ENCODE measurements around the gene MYO5A. TPM values are rescaled to one million over a fixed set of nuclear protein-coding genes. Genes with fewer than 3 reads are reported as not detected.
A peak's percentile ranks its signal among the peaks of the same experiment; 100 is the strongest.

Gene MYO5A
- total and polyA plus RNA-seq, 2 donors (not counting 1 experiment from before 2014, with no cell fraction given): 12.2 to 44.4 TPM

DNA sequence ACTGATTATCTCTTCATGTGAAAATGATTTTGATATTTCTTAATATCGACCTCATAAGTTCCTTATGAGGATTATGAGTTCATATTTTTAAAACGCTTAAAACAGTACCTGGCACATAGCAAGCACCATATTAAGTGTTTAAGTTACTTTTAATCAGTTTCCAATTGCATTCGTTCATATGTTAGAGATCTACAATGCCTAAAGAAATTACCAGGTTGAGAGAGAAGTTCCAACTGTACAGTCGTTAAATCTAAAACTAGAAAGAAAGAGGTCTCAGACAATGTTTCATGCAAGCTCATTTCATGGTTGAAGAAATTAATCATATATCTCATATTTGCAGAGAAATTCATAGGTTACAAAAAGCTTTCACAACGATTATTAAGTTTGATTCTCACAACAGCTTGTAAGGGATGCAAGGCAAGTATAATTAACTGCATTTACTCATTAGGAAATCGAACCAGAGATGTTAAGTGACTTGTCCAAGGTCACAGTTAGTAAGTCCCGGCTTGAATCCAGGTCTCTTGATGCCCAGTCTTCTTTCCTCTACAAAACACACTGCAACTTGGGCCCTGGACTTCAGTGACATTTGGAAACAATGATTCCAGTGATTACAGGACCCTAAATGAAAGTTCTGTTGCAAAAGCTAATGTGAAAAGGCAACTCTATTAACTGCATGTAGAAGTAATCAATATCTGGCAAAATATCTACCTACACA, 1.3 kb downstream of the MYO5A start:
- H3K4me2 ChIP-seq (replicated peaks; ENCODE audit: low read depth, low read length, poor library complexity, severe bottlenecking): peak overlapping the region; percentile 95
- no peak for DNase-seq

More for the DNA sequence above, 1.3 kb downstream of the MYO5A start:
- POLR2A ChIA-PET: interaction anchor here (1.0 kb wide), 1 partner anchor 61 kb away, joined by 3 read pairs; no protein-coding TSS in a partner anchor
- H3K79me2 ChIP-seq (ENCODE audit: control insufficient read depth, insufficient read depth, low read length): peaks cover 73% of the 10 kb centered on the region
- Mint-ChIP-seq H3K9me3 (ENCODE audit: insufficient read depth) (no peaks in the 10 kb centered on the region), H3K27me3 (no peaks in the 10 kb centered on the region), H3K27ac (peak overlapping the region; percentile 97), H3K4me3 (peak overlapping the region; percentile 98), H3K4me1 (peaks cover 34% of the 10 kb centered on the region)
- H3K27me3 ChIP-seq (replicated peaks in 1 of 4; ENCODE audit: control extremely low read depth in 1 of 4, control insufficient read depth in 3 of 4, insufficient read depth in 4 of 4, low read length in 3 of 4): no peaks in the 10 kb centered on the region
- 93% methylated on average over 2 of the region's 7 CpGs for WGBS (ENCODE audit: insufficient coverage)
- H3K9ac ChIP-seq (ENCODE audit: low read length): peak overlapping the region; percentile 71
- intact Hi-C loops (cut with micrococcal nuclease): loop anchor here (5.0 kb wide), 2 partner anchors 45 to 155 kb away; no protein-coding TSS in a partner anchor
- no peaks in the 10 kb centered on the region for H3K36me3 ChIP-seq (replicated peaks in 1 of 2; ENCODE audit: control extremely low read depth in 1 of 2, control insufficient read depth in 1 of 2, extremely low read depth in 1 of 2, insufficient read depth in 2 of 2, low read length in 1 of 2)
- peaks cover 11 to 18% of the 10 kb centered on the region in 2 donors for H3K4me1 ChIP-seq (ENCODE audit: control insufficient read depth in 2 of 2, insufficient read depth in 2 of 2, low read length in 2 of 2)
- H2AFZ ChIP-seq (ENCODE audit: insufficient read depth, low read depth, low read length, poor library complexity, severe bottlenecking): no peak overlapping the region
- H3K27ac ChIP-seq (ENCODE audit: low read length in 2 of 2): no peak overlapping the region
- no peak for TF ChIP-seq EZH2 (IDR thresholded peaks at IDR 0.05; ENCODE audit: borderline replicate concordance, insufficient read depth, low read depth, low read length, poor library complexity, severe bottlenecking)
- TF ChIP-seq, protein P1, sequence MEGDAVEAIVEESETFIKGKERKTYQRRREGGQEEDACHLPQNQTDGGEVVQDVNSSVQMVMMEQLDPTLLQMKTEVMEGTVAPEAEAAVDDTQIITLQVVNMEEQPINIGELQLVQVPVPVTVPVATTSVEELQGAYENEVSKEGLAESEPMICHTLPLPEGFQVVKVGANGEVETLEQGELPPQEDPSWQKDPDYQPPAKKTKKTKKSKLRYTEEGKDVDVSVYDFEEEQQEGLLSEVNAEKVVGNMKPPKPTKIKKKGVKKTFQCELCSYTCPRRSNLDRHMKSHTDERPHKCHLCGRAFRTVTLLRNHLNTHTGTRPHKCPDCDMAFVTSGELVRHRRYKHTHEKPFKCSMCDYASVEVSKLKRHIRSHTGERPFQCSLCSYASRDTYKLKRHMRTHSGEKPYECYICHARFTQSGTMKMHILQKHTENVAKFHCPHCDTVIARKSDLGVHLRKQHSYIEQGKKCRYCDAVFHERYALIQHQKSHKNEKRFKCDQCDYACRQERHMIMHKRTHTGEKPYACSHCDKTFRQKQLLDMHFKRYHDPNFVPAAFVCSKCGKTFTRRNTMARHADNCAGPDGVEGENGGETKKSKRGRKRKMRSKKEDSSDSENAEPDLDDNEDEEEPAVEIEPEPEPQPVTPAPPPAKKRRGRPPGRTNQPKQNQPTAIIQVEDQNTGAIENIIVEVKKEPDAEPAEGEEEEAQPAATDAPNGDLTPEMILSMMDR (IDR thresholded peaks at IDR 0.05): no peak
- CTCF ChIA-PET: interaction anchor here (0.5 to 2.9 kb wide), 9 partner anchors 19 to 637 kb away, joined by 3 to 9 read pairs (median 4); no protein-coding TSS in a partner anchor
- H3K9me3 ChIP-seq (ENCODE audit: control extremely low read depth in 1 of 3, control insufficient read depth in 2 of 3, insufficient read depth in 1 of 3, low read length in 2 of 3): no peaks in the 10 kb centered on the region
- no peak for ATAC-seq (ENCODE audit: low read depth)
- peaks cover 18% of the 10 kb centered on the region for H4K20me1 ChIP-seq (ENCODE audit: control insufficient read depth, insufficient read depth, low read length, poor library complexity, severe bottlenecking)
- peak overlapping the region; percentile 56 to 74 (median 60) for H3K4me3 ChIP-seq (ENCODE audit: control extremely low read depth in 1 of 5, extremely low read depth in 1 of 5, insufficient read depth in 1 of 5, low read depth in 2 of 5, low read length in 4 of 5)

Data from B cell (primary cell).